A549 (cell line): ENCODE results near the gene ECM1. TPM values are rescaled to one million over a fixed set of nuclear protein-coding genes. Genes with fewer than 3 reads are reported as not detected.

Experiments used
- ATAC-seq, 2 experiments: fragments of 200-7000 bp in 1 of 2; fragments of >200 bp in 1 of 2; cut with Nextera tagmentation in 1 of 2; cut with Tn5 transposase in 1 of 2; 3 replicates each; pipeline versions ENCODE4 v1.8.0 to v1.9.1; 2018 to 2020; ENCODE audit warnings: mild to moderate bottlenecking in 1 of 2, moderate library complexity in 1 of 2
- CTCF ChIA-PET: fragments of 300-600 bp; sonication (Branson Sonifier 250); formaldehyde crosslinking; extraction: SDS; loops from one replicate; lab custom pipeline; 2021; ENCODE audit warnings: antibody characterized with exemption, inconsistent platforms; lab: Yijun Ruan, JAX
- POLR2A ChIA-PET: fragments of 350-600 bp; formaldehyde crosslinking; extraction: SDS; loops from one replicate; lab custom pipeline; 2021; ENCODE audit warnings: antibody characterized with exemption, inconsistent platforms; lab: Yijun Ruan, JAX
- DNase-seq, 2 experiments: peaks; one replicate each; pipeline versions ENCODE4 v3.0.0 to v3.0.0-alpha.2; 2011 to 2016; ENCODE audit warnings: low read depth in 1 of 2, low spot score in 1 of 2
- FAIRE-seq: peaks from 2 replicates; lab custom pipeline; 2011; peaks lifted over from hg19 to GRCh38; lab: Jason Lieb, UNC
- H3K27ac ChIP-seq, 2 experiments: fragments of >200 bp; sonication (Bioruptor Twin); formaldehyde crosslinking; 3 replicates each; pipeline ENCODE4 v1.5.1; 2016 to 2017
- H3K4me1 ChIP-seq: fragments of >200 bp; sonication (Bioruptor Twin); formaldehyde crosslinking; 3 replicates; pipeline ENCODE4 v1.6.1; 2016
- H3K4me2 ChIP-seq: fragments of >200 bp; sonication (Bioruptor Twin); formaldehyde crosslinking; 3 replicates; pipeline ENCODE4 v1.6.1; 2016
- H3K4me3 ChIP-seq: fragments of >200 bp; sonication (Bioruptor Twin); formaldehyde crosslinking; 3 replicates; pipeline ENCODE4 v1.5.1; 2016
- H3K9me3 ChIP-seq: fragments of >200 bp; sonication (Bioruptor Twin); formaldehyde crosslinking; 3 replicates; pipeline ENCODE4 v1.6.1; 2016
- BHLHE40 ChIP-seq: IDR thresholded peaks from 2 replicates; pipeline ENCODE4 v1.6.1; 2012; ENCODE audit warnings: low read depth, low read length, inconsistent platforms
- CBX2 ChIP-seq: fragments of 200-600 bp; sonication (generic); IDR thresholded peaks from 2 replicates; pipeline ENCODE4 v1.6.1; 2016; ENCODE audit warnings: low read depth, mild to moderate bottlenecking, borderline replicate concordance
- CBX8 ChIP-seq: fragments of 200-600 bp; sonication (generic); IDR thresholded peaks from 2 replicates; pipeline ENCODE4 v1.6.1; 2016
- CEBPB ChIP-seq, 2 experiments: fragments of >200 bp in 1 of 2; sonication (Bioruptor Twin) in 1 of 2; formaldehyde crosslinking in 1 of 2; IDR thresholded peaks; 2 replicates each; pipeline ENCODE4 v1.6.1; 2012 to 2016
- CHD4 ChIP-seq: fragments of 200-600 bp; sonication (generic); IDR thresholded peaks from 2 replicates; pipeline ENCODE4 v1.6.1; 2016; ENCODE audit warnings: antibody characterized with exemption, mild to moderate bottlenecking, borderline replicate concordance
- E2F6 ChIP-seq: IDR thresholded peaks from 2 replicates; pipeline ENCODE4 v1.6.1; 2012; ENCODE audit warnings: low read depth, borderline replicate concordance
- EHMT2 ChIP-seq: fragments of 200-600 bp; sonication (generic); IDR thresholded peaks from 2 replicates; pipeline ENCODE4 v1.6.1; 2016; ENCODE audit warnings: antibody characterized with exemption, low read depth, mild to moderate bottlenecking, moderate library complexity
- ELK1 ChIP-seq: fragments of 150-350 bp; IDR thresholded peaks from 2 replicates; pipeline ENCODE4 v1.6.1; 2014; ENCODE audit warnings: low read depth, mild to moderate bottlenecking, low read length
- FOXS1 ChIP-seq: fragments of 250-450 bp; sonication (Bioruptor Pico); IDR thresholded peaks from 2 replicates; pipeline ENCODE4 v1.5.0; 2020; ENCODE audit warnings: mild to moderate bottlenecking, moderate library complexity
- HEYL ChIP-seq: fragments of 250-450 bp; sonication (Bioruptor Pico); IDR thresholded peaks from 2 replicates; pipeline ENCODE4 v1.8.0; 2021; ENCODE audit warnings: mild to moderate bottlenecking, moderate library complexity
- HMGXB4 ChIP-seq: fragments of 250-450 bp; sonication (Bioruptor Pico); IDR thresholded peaks from 2 replicates; pipeline ENCODE4 v1.5.0; 2021; ENCODE audit warnings: mild to moderate bottlenecking, moderate library complexity, borderline replicate concordance
- JUN ChIP-seq, 2 experiments: fragments of >200 bp; sonication (Bioruptor Twin); formaldehyde crosslinking; IDR thresholded peaks; 2 replicates in 1 of 2; 3 replicates in 1 of 2; pipeline ENCODE4 v1.6.1; 2016 to 2017
- KDM5A ChIP-seq: fragments of 200-600 bp; sonication (generic); IDR thresholded peaks from 2 replicates; pipeline ENCODE4 v1.6.1; 2016; ENCODE audit warnings: antibody characterized with exemption, mild to moderate bottlenecking
- MAZ ChIP-seq: fragments of 150-350 bp; IDR thresholded peaks from 2 replicates; pipeline ENCODE4 v1.6.1; 2014; ENCODE audit warnings: antibody characterized with exemption, low read depth, low read length, borderline replicate concordance
- NR3C1 ChIP-seq: fragments of >200 bp; sonication (Bioruptor Twin); formaldehyde crosslinking; IDR thresholded peaks from 3 replicates; pipeline ENCODE4 v1.6.1; 2017
- RNF2 ChIP-seq: fragments of 200-600 bp; sonication (generic); IDR thresholded peaks from 2 replicates; pipeline ENCODE4 v1.6.1; 2016; ENCODE audit warnings: low read depth, mild to moderate bottlenecking, antibody characterized with exemption, moderate library complexity, borderline replicate concordance
- SMC3 ChIP-seq: fragments of >200 bp; sonication (Bioruptor Twin); formaldehyde crosslinking; IDR thresholded peaks from 3 replicates; pipeline ENCODE4 v1.6.1; 2018; ENCODE audit warnings: inconsistent platforms
- TP53 ChIP-seq: fragments of 250-450 bp; sonication (Bioruptor Pico); IDR thresholded peaks from 2 replicates; pipeline ENCODE4 v1.5.0; 2021; ENCODE audit warnings: mild to moderate bottlenecking, moderate library complexity
- USF2 ChIP-seq: fragments of 450-650 bp; IDR thresholded peaks from 2 replicates; pipeline ENCODE4 v1.6.1; 2014; ENCODE audit warnings: antibody characterized with exemption
- ZNF302 ChIP-seq: fragments of 250-450 bp; sonication (Bioruptor Pico); IDR thresholded peaks from 2 replicates; pipeline ENCODE4 v1.9.0; 2021; ENCODE audit warnings: inconsistent platforms, mild to moderate bottlenecking, moderate library complexity
- ZSCAN20 ChIP-seq: fragments of 250-450 bp; sonication (Bioruptor Pico); IDR thresholded peaks from 2 replicates; pipeline ENCODE4 v1.8.0; 2022; ENCODE audit warnings: mild to moderate bottlenecking, moderate library complexity
- WGBS: methylation state at CpG from one replicate; pipeline ENCODE4 v1.1.6; 2017; ENCODE audit errors: missing lambda C conversion rate; 5-methylcytosine and 5-hydroxymethylcytosine counted together
- polyA plus RNA-seq, 4 experiments: library from polyadenylated mRNA; depleted of rRNA in 3 of 4; stranded (reverse); fragments of >200 nt; fragmentation: RNase III in 1 of 4; extraction: RNeasy Plus Mini Kit Qiagen cat#74134 plus additional on column Dnase treatment in 1 of 4; gene quantifications; 2 replicates in 3 of 4; 3 replicates in 1 of 4; pipeline ENCODE4 v1.2.3, GENCODE V29; 2011 to 2017

The ECM1 gene
- polyA plus RNA-seq, 2 of the 4 experiments (the other 2 are of a cell fraction): 0.88 to 1.0 TPM

- H3K9me3 ChIP-seq: no peaks in the 10 kb centered on the region
- ATAC-seq: peak in 1 of 2 experiments; percentile 7; a peak in 1 of 6 replicates
- POLR2A ChIA-PET: interaction anchor here (0.7 to 1.7 kb wide), 3 partner anchors 28 to 124 kb away, joined by 3 to 10 read pairs (median 4); partner anchors contain the start of genes FALEC and RPRD2
- TF ChIP-seq E2F6 (no peak), SMC3 (no peak), MAZ (no peak), JUN (IDR thresholded peaks at IDR 0.05) (no peak), KDM5A (0 out of 2 replicates have a peak, but pooled peaks have one; percentile 9), HEYL (CRISPR knock-in tag) (no peak)
- TF ChIP-seq, all 56 proteins: peak for 1
- peaks cover 7% of the 10 kb centered on the region; the same call in 2 of the 3 replicates for H3K4me1 ChIP-seq
- DNase-seq (no peak), FAIRE-seq (no peak)
- 8% methylated on average over 7 of the region's 7 CpGs for WGBS
- CTCF ChIA-PET: interaction anchor here (0.5 to 2.3 kb wide), 3 partner anchors 45 to 126 kb away, joined by 3 to 15 read pairs (median 7); no protein-coding TSS in a partner anchor
- peak overlapping the region; percentile 98 for H3K4me2 ChIP-seq
- peak overlapping the region; percentile 79 to 94 for H3K27ac ChIP-seq
- H3K4me3 ChIP-seq: peak overlapping the region; percentile 71
Observed at GRCh38 chr1:150487763-150488115, 20.2 kb upstream of the ECM1 start.

- FAIRE-seq: no peak
- Histone ChIP-seq H3K4me1 (peaks cover 4% of the 10 kb centered on the region; the same call in 2 of the 3 replicates), H3K9me3 (no peaks in the 10 kb centered on the region), H3K4me2 (no peak overlapping the region), H3K27ac (no peak overlapping the region), H3K4me3 (no peak overlapping the region)
- TF ChIP-seq NR3C1 (no peak), CBX8 (no peak), FOXS1 (no peak), CBX2 (no peak), ZSCAN20 (CRISPR knock-in tag) (no peak), USF2 (no peak), EHMT2 (no peak), HMGXB4 (CRISPR knock-in tag) (no peak), BHLHE40 (no peak), ZNF302 (CRISPR knock-in tag) (no peak), MAZ (no peak), CHD4 (no peak), ELK1 (no peak)
- ChIA-PET POLR2A (no interaction called here), CTCF (interaction anchor here (0.9 to 1.5 kb wide), 3 partner anchors 39 to 68 kb away, joined by 3 to 7 read pairs (median 7); no protein-coding TSS in a partner anchor)
- ATAC-seq: no peak
- 89% methylated on average over 8 of the region's 8 CpGs for WGBS
- no peak for DNase-seq
Observed at GRCh38 chr1:150493175-150493574, 14.7 kb upstream of the ECM1 start.

GRCh38 chr1:150498342-150498741, 9.6 kb upstream of the ECM1 start:
- no peak for ATAC-seq

More at GRCh38 chr1:150498342-150498741, 9.6 kb upstream of the ECM1 start:
- TF ChIP-seq RNF2: no peak
- TF ChIP-seq CEBPB (IDR thresholded peaks at IDR 0.05): no peak
- TF ChIP-seq TP53 (CRISPR knock-in tag): no peak
- no peaks in the 10 kb centered on the region for H3K9me3 ChIP-seq
- no peaks in the 10 kb centered on the region for H3K4me1 ChIP-seq
- ChIA-PET CTCF (interaction anchor here (2.0 kb wide), 1 partner anchor 35 kb away, joined by 6 read pairs; no protein-coding TSS in a partner anchor), POLR2A (no interaction called here)
- H3K4me3 ChIP-seq: no peak overlapping the region
- no peak overlapping the region for H3K27ac ChIP-seq
- H3K4me2 ChIP-seq: no peak overlapping the region
- WGBS: 95% methylated on average over 10 of the region's 10 CpGs
- DNase-seq: no peak
- FAIRE-seq: no peak
